HuH-7.5 (cell line): Measurements from ENCODE around the gene PPP2R3B.
"Not testable (repeated sequence)": the region's sequence is repeated elsewhere in the genome, so short reads cannot be mapped to it uniquely, and the experiment has no call there.

Experiments
- DNase-seq: peaks from one replicate; pipeline ENCODE4 v3.0.0; 2011; ENCODE audit warnings: low spot score

The PPP2R3B gene

GRCh38 chrX:386768-387575 lies at the start of gene PPP2R3B:
Gene PPP2R3B (minus strand): TSS chrX:386907. CDS start chrX:386691, 216 bp downstream.
- DNase-seq, result peak; percentile 96

DNA sequence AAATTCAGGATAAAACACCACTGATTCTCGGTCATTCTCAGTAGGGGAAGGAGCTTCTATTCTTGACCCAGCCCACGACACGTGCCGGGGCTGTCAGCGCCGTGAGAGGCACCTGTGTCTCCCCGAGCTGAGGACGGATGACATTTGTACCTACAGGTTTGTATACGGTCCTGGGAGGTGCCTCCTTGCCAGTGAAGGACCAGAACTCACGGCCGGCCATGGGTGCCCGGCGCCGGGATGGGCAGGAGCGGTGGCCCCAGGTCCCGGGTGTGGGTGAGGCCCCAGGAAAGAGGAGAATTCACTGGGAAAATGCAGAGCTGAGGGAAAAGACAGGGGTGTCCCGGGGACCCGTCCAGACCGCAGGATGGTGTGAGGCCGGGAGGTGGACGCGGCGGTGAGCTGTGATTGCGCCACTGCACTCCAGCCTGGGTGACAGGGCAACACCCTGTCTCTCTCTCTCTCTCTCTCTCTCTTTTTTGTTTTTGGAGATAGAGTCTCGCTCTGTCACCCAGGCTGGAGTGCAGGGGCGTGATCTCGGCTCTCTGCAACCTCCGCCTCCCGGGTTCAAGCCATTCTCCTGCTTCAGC lies 48.9 kb upstream of the PPP2R3B start:
- DNase-seq, result no peak

DNA sequence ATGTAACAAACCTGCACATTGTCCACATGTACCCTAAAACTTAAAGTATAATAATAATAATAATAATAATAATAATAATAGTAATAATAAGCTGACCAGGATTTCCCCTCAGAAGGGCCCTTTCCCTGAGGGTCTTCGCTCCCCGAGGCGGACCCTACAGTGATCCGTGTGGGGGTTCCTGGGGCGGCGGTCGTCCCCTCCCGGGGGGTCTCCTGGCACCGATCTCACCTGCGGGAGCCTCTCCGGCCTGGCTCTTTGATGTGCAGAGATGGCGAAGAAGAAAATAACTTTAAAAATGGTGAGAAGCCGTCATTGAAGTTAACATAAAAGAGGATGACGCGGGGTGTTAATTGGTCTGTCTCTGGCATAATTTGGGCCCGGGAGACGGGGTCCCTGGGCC lies 48.2 kb upstream of the PPP2R3B start:
- no peak for DNase-seq

DNA sequence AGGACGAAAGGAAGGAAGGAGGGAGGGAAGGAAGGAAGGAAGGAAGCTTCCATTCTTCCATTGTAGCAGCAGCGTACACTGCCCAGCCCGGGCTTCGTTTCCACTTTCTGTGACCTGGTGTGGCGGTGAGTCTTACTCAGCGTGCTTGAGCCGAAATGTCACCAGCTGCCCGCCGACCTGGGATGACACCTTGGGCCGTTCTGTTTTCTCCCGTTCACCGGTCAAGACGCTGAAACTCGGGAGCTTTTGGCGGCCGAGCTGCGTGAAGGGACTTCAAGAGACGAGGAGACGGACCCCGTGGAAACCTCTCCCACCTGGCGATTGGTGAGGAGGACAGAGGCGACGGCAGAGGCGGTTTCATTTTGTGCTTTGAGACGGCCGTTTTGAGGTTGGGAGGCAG lies 47.1 kb upstream of the PPP2R3B start:
- DNase-seq, result no peak

DNA sequence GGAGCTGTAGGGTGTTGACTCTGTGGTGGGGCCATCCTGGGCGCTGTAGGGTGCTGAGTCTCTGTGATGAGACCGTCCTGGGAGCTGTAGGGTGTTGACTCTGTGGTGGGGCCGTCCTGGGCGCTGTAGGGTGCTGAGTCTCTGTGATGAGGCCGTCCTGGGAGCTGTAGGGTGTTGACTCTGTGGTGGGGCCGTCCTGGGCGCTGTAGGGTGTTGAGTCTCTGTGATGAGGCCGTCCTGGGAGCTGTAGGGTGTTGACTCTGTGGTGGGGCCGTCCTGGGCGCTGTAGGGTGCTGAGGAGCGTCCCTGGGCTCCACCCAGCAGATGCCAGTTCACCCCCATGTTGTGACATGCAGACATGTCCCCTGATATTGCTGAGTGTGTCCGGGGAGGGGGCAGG lies 46.0 kb upstream of the PPP2R3B start:
- DNase-seq, result not testable (repeated sequence)

DNA sequence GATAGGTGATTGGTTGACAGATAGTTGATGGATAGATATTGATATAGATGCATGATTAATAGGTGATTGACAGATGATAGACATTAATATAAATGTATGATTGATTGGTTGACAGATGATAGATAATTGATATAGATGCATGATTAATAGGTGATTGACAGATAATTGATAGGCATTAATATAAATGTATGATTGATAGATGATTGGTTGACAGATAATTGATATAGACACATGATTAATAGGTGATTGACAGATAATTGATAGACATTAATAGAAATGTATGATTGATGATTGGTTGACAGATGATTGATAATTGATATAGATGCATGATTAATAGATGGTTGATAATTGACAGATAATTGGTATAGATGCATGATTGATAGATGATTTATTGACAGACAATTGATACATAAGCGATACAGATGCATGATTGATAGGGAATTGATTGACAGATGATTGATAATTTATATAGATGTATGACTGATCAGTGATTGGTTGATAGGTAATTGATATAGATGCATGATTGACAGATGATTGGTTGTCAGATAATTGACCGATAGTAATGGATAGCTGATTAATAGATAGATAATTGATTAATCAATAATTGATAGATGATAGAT lies 44.9 kb upstream of the PPP2R3B start:
- DNase-seq, result no peak

DNA sequence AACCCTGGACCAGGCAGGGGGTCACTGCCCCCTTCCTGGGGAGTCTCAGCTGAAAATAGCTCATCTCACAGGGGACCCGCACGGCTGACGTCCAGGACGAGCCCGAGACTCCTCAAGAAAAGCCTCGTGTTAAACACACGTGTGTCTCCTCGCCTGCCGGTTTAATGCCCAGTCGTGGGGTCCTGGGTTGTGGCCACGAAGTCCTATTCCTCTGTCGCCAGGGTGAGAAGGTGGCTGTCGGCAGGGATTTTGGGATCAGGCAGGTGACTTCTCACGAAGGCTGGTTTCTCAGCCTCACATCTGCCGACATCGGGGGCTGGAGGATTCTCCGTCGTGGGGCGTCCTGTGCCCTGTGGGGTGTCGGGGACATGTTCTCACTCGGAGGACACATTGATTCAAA lies 44.3 kb upstream of the PPP2R3B start:
- DNase-seq, result no peak

DNA sequence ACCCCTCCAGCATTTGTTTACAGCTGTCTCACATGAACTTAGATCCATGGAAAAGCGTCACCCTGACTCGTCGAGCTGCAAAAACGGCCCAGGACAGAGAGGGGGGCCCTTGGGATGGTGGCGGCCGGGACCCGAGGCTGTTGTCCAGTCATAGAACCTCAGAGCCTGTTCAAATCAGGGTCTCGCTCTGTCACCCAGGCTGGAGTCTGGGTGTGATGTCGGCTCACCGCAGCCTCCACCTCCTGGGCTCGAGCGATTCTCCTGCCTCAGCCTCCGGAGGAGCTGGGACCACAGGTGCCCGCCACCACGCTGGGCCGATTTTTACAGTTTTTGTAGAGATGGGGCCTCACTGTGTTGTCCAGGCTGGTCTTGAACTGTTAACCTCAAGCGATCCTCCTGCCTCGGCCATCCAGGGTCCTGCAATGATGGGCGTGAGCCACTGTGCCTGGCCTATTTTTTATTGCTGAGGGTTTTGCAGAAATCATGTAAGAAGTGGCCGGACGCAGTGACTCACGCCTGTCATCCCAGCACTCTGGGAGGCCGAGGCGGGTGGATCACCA lies 42.6 kb upstream of the PPP2R3B start:
- no peak for DNase-seq

DNA sequence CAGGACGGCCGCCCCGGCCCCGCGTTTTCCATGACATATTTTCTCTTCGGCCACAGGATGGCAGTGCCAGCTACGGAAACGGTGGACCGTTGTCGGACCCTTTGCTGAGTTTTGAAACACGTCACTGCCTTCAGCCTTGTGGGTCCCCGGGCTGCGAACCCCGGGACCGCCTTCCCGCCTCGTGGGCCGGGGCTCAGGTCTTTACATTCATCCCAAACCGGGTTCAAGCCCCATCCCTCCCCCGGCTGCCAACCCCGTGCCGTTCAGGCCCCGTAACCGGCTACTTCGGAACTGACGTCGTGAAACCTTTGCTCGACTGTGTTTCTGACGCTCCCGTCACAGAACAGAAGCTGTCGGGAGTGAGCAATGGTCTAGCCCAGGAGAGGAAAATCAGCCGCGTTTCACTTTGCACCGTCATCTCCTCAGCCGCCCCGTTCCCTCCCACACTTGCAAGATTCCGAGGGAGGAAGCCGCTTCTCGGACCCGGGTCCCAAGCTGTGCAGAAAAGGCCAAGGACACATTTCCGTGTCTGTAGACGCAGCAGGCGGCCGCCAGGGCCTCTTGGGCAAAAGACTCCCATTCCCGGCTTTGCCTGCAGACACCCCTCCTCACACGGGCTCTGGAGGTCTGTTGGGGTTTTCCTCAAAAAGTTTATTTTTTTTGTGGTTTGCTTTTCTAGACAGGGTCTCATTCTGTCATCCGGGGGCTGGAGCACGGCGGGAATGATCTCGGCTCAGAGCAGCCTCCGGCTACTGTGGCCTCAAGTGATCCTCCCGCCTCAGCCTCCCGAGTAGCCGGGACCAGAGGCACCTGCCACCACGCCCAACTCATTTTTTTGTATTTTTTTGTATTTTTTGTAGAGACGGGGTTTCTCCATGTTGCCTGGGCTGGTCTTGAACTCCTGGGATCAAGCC lies 41.4 kb upstream of the PPP2R3B start:
- DNase-seq, result no peak

- no peak for DNase-seq
Observed at GRCh38 chrX:426881-427280, 40.2 kb upstream of the PPP2R3B start.

GRCh38 chrX:425056-425455 lies 38.3 kb upstream of the PPP2R3B start:
- DNase-seq, result no peak

- no peak for DNase-seq
Observed at GRCh38 chrX:421646-422391, 35.1 kb upstream of the PPP2R3B start.

- no peak for DNase-seq
Observed at GRCh38 chrX:420496-421223, 34.0 kb upstream of the PPP2R3B start.

- no peak for DNase-seq
Observed at GRCh38 chrX:418927-419729, 32.4 kb upstream of the PPP2R3B start.

- not testable (repeated sequence) for DNase-seq
Observed at GRCh38 chrX:415498-415897, 28.8 kb upstream of the PPP2R3B start.

- DNase-seq, result no peak
Observed at GRCh38 chrX:413322-414201, 26.9 kb upstream of the PPP2R3B start.

- no peak for DNase-seq
Observed at GRCh38 chrX:410296-410695, 23.6 kb upstream of the PPP2R3B start.

DNA sequence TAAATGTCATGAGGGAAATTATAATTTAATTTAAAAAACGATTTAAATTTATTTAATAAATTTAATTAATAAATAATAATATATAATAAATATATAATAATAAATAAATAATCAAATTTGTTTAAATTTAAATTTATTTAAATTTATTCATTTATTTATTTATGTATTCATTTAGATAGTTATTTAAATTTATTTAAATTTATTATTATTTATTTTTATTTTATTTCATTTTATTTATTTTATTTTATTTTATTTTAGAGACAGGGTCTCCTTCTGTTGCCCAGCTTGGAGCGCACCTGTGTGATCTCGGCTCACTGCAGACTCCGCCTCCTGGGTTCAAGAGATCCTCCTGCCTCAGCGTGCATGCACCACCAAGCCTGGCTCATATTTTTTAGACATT lies 18.4 kb upstream of the PPP2R3B start:
- DNase-seq, result no peak

DNA sequence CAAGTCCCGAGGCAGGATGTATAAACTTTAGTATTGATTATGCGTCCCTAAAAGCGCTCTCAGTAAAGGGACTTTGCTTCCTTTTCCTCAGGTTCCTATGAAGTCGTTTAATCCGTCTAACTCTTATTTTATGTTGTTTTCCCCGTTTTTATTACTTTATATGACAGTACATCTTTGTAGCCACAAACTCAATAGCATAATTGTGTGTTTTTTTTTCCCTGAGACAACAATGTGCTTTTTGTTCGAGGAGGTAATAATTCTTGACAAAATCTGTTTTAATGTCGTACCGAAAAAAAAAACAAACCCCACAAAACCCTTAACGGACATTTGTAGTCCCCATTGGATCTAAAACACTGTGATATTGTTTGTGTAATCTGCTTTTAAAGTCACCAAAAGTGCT lies 17.9 kb upstream of the PPP2R3B start:
- DNase-seq, result no peak
